SU-DHL-6 (cell line): ENCODE measurements around the gene SFXN1.

Experiments used
- H2AFZ ChIP-seq: fragments of 200-600 bp; sonication (generic); 2 replicates; pipeline ENCODE4 v1.6.1; 2014; ENCODE audit warnings: low read depth, mild to moderate bottlenecking, moderate library complexity, mixed read lengths, antibody characterized with exemption, low read length; ENCODE audit not compliant: severe bottlenecking
- H3F3A ChIP-seq: fragments of 200-600 bp; shearing (Covaris generic); 2 replicates; pipeline ENCODE4 v1.6.0; 2016; ENCODE audit warnings: antibody characterized with exemption, mild to moderate bottlenecking; ENCODE audit not compliant: insufficient read depth
- H3K27ac ChIP-seq: fragments of 200-600 bp; sonication (generic); 2 replicates; pipeline ENCODE4 v1.5.1; 2016; ENCODE audit warnings: low read depth, mild to moderate bottlenecking, low read length, moderate library complexity, mixed read lengths
- H3K27me3 ChIP-seq: fragments of 200-600 bp; sonication (generic), shearing (Covaris generic); 2 replicates; pipeline ENCODE4 v1.6.0; 2014; ENCODE audit warnings: mild to moderate bottlenecking, low read length
- H3K36me3 ChIP-seq: fragments of 200-600 bp; sonication (generic); 2 replicates; pipeline ENCODE4 v1.6.1; 2014; ENCODE audit warnings: mild to moderate bottlenecking, low read length, mixed read lengths
- H3K4me2 ChIP-seq: fragments of 300-600, 200-600 bp; shearing (Covaris generic), sonication (generic); 2 replicates; pipeline ENCODE4 v1.6.0; 2014; ENCODE audit warnings: low read length, low read depth, mild to moderate bottlenecking; ENCODE audit not compliant: poor library complexity, severe bottlenecking
- H3K4me3 ChIP-seq: fragments of 200-600 bp; sonication (generic); 2 replicates; pipeline ENCODE4 v1.5.1; 2014; ENCODE audit warnings: antibody characterized with exemption, low read length, mild to moderate bottlenecking, mixed read lengths; ENCODE audit not compliant: insufficient read depth, poor library complexity, severe bottlenecking
- H3K79me2 ChIP-seq: fragments of 200-600 bp; sonication (generic); 2 replicates; pipeline ENCODE4 v1.6.1; 2014; ENCODE audit warnings: mild to moderate bottlenecking, low read length, moderate library complexity; ENCODE audit not compliant: insufficient read depth
- H3K9ac ChIP-seq: fragments of 200-600 bp; sonication (generic); 2 replicates; pipeline ENCODE4 v1.7.0; 2014; ENCODE audit warnings: mild to moderate bottlenecking, low read length
- H3K9me2 ChIP-seq: fragments of 200-600 bp; sonication (generic); replicated peaks from 2 replicates; pipeline ENCODE4 v1.6.1; 2014; ENCODE audit warnings: low read length; ENCODE audit not compliant: insufficient read depth
- H3K9me3 ChIP-seq: fragments of 200-600 bp; sonication (generic); 2 replicates; pipeline ENCODE4 v1.6.1; 2014; ENCODE audit warnings: low read length, mixed read lengths; ENCODE audit not compliant: insufficient read depth
- H4K20me1 ChIP-seq: fragments of 200-600 bp; sonication (generic); 2 replicates; pipeline ENCODE4 v1.6.1; 2014; ENCODE audit warnings: low read depth, mild to moderate bottlenecking, antibody characterized with exemption, low read length, moderate library complexity, mixed read lengths
- EZH2phosphoT487 ChIP-seq: fragments of 200-600 bp; sonication (generic), shearing (Covaris generic); conservative IDR thresholded peaks from 2 replicates; pipeline ENCODE4 v1.6.1; 2018; ENCODE audit warnings: mild to moderate bottlenecking, antibody characterized with exemption, low read length, moderate library complexity, mixed read lengths
- TF ChIP-seq, protein P1 (sequence below): fragments of 200-600 bp; sonication (generic); IDR thresholded peaks from one replicate; pipeline ENCODE4 v1.5.1; 2017; ENCODE audit warnings: antibody characterized with exemption, mild to moderate bottlenecking, low read length, moderate library complexity; ENCODE audit not compliant: insufficient read depth, poor library complexity, severe bottlenecking

SFXN1 gene

DNA sequence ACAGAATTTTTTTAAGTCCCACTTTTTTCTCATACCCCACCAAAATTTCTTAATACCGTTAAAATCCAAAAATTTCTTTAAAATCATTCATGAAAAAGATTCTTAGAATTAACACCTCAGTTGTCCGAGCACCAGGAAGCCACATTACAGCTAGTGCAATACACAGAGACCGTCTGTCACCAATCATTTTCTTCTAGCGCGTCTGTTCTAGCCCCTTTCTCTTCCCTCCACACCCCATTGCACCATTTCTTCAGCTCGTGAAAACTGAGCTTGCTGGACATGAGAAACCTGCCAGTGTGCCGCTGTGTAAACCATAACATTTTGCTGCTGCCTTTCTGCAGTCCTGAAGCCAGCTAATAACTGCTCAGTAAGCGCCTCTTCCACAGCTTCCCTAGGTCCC lies 5.0 kb downstream of the SFXN1 start:
- H3K27me3 ChIP-seq: no peaks in the 10 kb centered on the region
- no peak overlapping the region for H3K4me3 ChIP-seq
- no peak for TF ChIP-seq EZH2phosphoT487
- TF ChIP-seq, protein P1, sequence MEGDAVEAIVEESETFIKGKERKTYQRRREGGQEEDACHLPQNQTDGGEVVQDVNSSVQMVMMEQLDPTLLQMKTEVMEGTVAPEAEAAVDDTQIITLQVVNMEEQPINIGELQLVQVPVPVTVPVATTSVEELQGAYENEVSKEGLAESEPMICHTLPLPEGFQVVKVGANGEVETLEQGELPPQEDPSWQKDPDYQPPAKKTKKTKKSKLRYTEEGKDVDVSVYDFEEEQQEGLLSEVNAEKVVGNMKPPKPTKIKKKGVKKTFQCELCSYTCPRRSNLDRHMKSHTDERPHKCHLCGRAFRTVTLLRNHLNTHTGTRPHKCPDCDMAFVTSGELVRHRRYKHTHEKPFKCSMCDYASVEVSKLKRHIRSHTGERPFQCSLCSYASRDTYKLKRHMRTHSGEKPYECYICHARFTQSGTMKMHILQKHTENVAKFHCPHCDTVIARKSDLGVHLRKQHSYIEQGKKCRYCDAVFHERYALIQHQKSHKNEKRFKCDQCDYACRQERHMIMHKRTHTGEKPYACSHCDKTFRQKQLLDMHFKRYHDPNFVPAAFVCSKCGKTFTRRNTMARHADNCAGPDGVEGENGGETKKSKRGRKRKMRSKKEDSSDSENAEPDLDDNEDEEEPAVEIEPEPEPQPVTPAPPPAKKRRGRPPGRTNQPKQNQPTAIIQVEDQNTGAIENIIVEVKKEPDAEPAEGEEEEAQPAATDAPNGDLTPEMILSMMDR: no peak
- peaks cover 97% of the 10 kb centered on the region for H3K79me2 ChIP-seq
- no peaks in the 10 kb centered on the region for H3K9me3 ChIP-seq
- no peak overlapping the region for H3K4me2 ChIP-seq
- H3K9ac ChIP-seq: no peak overlapping the region
- no peak overlapping the region for H3K27ac ChIP-seq
- no peaks in the 10 kb centered on the region for H3F3A ChIP-seq
- peaks cover 70% of the 10 kb centered on the region for H4K20me1 ChIP-seq
- H2AFZ ChIP-seq: no peak overlapping the region
- H3K9me2 ChIP-seq: no peaks in the 10 kb centered on the region
- H3K36me3 ChIP-seq: peaks cover 8% of the 10 kb centered on the region

DNA sequence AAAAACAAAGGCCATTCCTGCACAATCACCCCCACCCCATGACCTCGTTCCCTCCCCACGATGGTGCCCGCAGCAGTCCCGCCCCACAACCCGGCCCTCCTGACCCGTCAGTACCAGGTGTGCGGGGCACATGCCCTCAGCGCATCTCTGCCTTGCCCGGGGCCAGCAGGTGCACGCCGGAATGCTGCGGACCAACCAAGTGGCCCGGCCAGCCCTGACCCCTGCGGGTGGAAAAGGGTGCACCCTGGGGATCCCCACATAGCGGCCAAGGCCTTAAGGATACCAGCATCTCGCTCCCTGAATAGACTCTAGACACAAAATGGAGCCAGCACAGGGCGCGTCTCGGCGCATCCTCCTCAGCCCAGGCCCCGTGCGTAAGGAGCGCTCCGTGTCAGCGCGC lies 6.0 kb downstream of the SFXN1 start:
- no peak overlapping the region for H2AFZ ChIP-seq
- no peak for TF ChIP-seq EZH2phosphoT487
- TF ChIP-seq, protein P1: no peak
- no peaks in the 10 kb centered on the region for H3K9me2 ChIP-seq
- no peak overlapping the region for H3K4me3 ChIP-seq
- H3K27ac ChIP-seq: no peak overlapping the region
- H3F3A ChIP-seq: no peaks in the 10 kb centered on the region
- peaks cover 8% of the 10 kb centered on the region for H3K36me3 ChIP-seq
- no peak overlapping the region for H3K9ac ChIP-seq
- H3K79me2 ChIP-seq: peaks cover 100% of the 10 kb centered on the region
- no peaks in the 10 kb centered on the region for H3K9me3 ChIP-seq
- H3K27me3 ChIP-seq: no peaks in the 10 kb centered on the region
- H3K4me2 ChIP-seq: no peak overlapping the region
- peaks cover 76% of the 10 kb centered on the region for H4K20me1 ChIP-seq

DNA sequence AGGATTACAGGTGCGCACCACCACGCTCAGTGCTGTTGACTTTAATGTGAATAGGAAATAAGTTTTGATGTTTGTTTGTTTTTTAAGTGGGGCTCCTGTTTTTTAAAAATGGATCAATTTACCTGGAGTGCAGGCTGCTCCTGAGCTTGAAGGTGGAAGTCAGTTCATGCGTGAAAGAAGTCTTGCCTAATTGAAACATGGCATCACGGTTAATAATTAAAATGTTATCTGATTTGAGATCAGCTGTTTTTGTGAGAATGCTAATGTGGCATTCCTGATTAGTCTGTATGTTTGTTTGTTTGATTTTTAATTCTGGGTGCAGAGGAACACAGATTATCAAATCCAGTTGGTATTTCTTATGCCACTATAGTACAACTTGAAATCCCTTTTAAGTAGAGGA lies 6.5 kb downstream of the SFXN1 start:
- H3K36me3 ChIP-seq: peaks cover 8% of the 10 kb centered on the region
- peaks cover 82% of the 10 kb centered on the region for H4K20me1 ChIP-seq

More for the DNA sequence above, 6.5 kb downstream of the SFXN1 start:
- Histone ChIP-seq H3K4me3 (no peak overlapping the region), H3K27ac (no peak overlapping the region), H3F3A (no peaks in the 10 kb centered on the region), H3K4me2 (no peak overlapping the region), H3K9ac (no peak overlapping the region), H3K27me3 (no peaks in the 10 kb centered on the region), H3K79me2 (peaks cover 100% of the 10 kb centered on the region), H3K9me3 (no peaks in the 10 kb centered on the region), H3K9me2 (no peaks in the 10 kb centered on the region), H2AFZ (no peak overlapping the region)
- no peak for TF ChIP-seq EZH2phosphoT487
- TF ChIP-seq, protein P1: no peak
